ENCODE data around the gene SHISAL1.

- TF ChIP-seq, protein P1, sequence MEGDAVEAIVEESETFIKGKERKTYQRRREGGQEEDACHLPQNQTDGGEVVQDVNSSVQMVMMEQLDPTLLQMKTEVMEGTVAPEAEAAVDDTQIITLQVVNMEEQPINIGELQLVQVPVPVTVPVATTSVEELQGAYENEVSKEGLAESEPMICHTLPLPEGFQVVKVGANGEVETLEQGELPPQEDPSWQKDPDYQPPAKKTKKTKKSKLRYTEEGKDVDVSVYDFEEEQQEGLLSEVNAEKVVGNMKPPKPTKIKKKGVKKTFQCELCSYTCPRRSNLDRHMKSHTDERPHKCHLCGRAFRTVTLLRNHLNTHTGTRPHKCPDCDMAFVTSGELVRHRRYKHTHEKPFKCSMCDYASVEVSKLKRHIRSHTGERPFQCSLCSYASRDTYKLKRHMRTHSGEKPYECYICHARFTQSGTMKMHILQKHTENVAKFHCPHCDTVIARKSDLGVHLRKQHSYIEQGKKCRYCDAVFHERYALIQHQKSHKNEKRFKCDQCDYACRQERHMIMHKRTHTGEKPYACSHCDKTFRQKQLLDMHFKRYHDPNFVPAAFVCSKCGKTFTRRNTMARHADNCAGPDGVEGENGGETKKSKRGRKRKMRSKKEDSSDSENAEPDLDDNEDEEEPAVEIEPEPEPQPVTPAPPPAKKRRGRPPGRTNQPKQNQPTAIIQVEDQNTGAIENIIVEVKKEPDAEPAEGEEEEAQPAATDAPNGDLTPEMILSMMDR (IDR thresholded peaks at IDR 0.05): no peak
- TF ChIP-seq POLR2A (IDR thresholded peaks at IDR 0.05): no peak
These were observed 81.5 kb downstream of the SHISAL1 start for GRCh38 chr22:44231233-44231632.

Measured in Peyer's patch (tissue), 4 donors.